Measurements from ENCODE around the gene LRRC8B. TPM values are rescaled to one million over a fixed set of nuclear protein-coding genes. Genes with fewer than 3 reads are reported as not detected.

LRRC8B gene
- total and polyA plus RNA-seq, 2 of the 8 experiments (the other 6 are each of a cell fraction or from before 2014, with no cell fraction given), result 18.4 to 29.2 TPM

DNA sequence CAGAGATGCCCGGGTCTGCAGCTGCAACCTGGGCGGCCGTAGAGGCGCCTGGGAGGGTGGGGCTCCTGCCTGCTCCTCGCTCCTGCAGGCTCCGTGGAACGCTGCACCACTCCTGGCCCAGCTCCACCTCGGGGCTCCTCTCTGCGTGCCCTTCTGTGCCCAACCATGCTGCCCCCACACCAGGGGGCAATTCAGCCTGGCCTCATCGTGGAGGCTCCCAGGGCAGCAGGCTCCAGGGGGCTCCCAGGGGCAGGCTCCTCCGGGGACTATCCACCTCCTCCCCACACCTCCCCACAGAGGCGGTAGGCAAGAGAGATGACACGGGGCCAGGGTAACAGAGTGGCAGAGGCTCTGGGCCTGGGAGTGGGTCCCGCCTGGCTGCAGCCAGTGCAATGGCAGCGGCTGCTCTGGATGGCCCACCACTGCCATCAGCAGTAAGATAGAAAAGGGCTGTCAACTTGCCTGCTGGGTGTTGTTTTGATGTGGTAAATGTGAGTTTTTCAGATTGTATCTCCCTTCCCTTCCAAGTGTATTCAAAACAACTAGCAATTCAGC lies 85.9 kb downstream of the LRRC8B start:
- H3K79me2 ChIP-seq (ENCODE audit: control insufficient read depth in 1 of 2, insufficient read depth in 2 of 2, low read length in 2 of 2), result no peaks in the 10 kb centered on the region
- ChIA-PET POLR2A (ENCODE audit: partially characterized antibody) (no interaction called here), CTCF (ENCODE audit: partially characterized antibody) (interaction anchor here (0.6 to 3.7 kb wide), 5 partner anchors 14 to 153 kb away, joined by 3 to 18 read pairs (median 4); no protein-coding TSS in a partner anchor)
- TF ChIP-seq NANOG (IDR thresholded peaks at IDR 0.05; ENCODE audit: insufficient read depth, low read depth, low read length, poor library complexity, severe bottlenecking) (no peak), RAD21 (IDR thresholded peaks at IDR 0.05 in 1 of 2, conservative IDR thresholded peaks at IDR 0.05 in 1 of 2; ENCODE audit: low read depth in 2 of 2, low read length in 2 of 2) (peak in 1 of 2 experiments; percentile 3; a peak in 2 of 4 replicates)
- H3K56ac ChIP-seq (replicated peaks; ENCODE audit: insufficient read length, low read depth, low read length), result no peak overlapping the region
- H3K23me2 ChIP-seq (ENCODE audit: low read depth, low read length), result no peaks in the 10 kb centered on the region
- no peak overlapping the region for H3K14ac ChIP-seq (ENCODE audit: insufficient read length)
- no peak overlapping the region for H2BK12ac ChIP-seq (ENCODE audit: low read depth, low read length)
- no peak overlapping the region for H4K5ac ChIP-seq (ENCODE audit: insufficient read length, low read depth, low read length)
- H2BK20ac ChIP-seq (ENCODE audit: low read length), result no peak overlapping the region
- H3K9me3 ChIP-seq (ENCODE audit: insufficient read depth in 2 of 2, low read depth in 1 of 2, low read length in 1 of 2), result no peaks in the 10 kb centered on the region
- no peak overlapping the region for H2BK5ac ChIP-seq (ENCODE audit: low read depth, low read length)
- no peaks in the 10 kb centered on the region for H4K20me1 ChIP-seq (replicated peaks in 1 of 2; ENCODE audit: control insufficient read depth in 1 of 2, insufficient read depth in 2 of 2, low read length in 2 of 2)
- no peak overlapping the region for H3K4me3 ChIP-seq (ENCODE audit: extremely low read depth in 1 of 4, insufficient read depth in 2 of 4, low read depth in 3 of 4, low read length in 4 of 4)
- no peaks in the 10 kb centered on the region; the same call in 1 of the 2 replicates for H3K79me1 ChIP-seq (ENCODE audit: low read depth, low read length)
- no peaks in the 10 kb centered on the region for H3K4me1 ChIP-seq (replicated peaks in 1 of 4; ENCODE audit: control insufficient read depth in 3 of 4, insufficient read depth in 4 of 4, low read length in 3 of 4)
- H4K91ac ChIP-seq (replicated peaks; ENCODE audit: insufficient read length, low read length), result no peak overlapping the region
- H3K18ac ChIP-seq (ENCODE audit: extremely low read depth, low read length), result no peak overlapping the region
- H3K27ac ChIP-seq (ENCODE audit: low read depth, low read length), result no peak overlapping the region
- no peak for DNase-seq (ENCODE audit: low read depth in 1 of 2, low spot score in 2 of 2)
- no peak overlapping the region for H3K4me2 ChIP-seq (ENCODE audit: insufficient read depth in 1 of 2, low read depth in 2 of 2, low read length in 2 of 2)
- no peak overlapping the region for H3K4ac ChIP-seq (replicated peaks; ENCODE audit: insufficient read length, low read depth, low read length)
- 89% methylated on average over 15 of the region's 15 CpGs; no CpG with 5 or more reads in 1 of the 2 experiments for WGBS, 2 experiments (ENCODE audit: extremely low coverage in 1 of 2, insufficient coverage in 1 of 2, insufficient read length in 1 of 2, insufficient replicate concordance in 2 of 2, low coverage in 1 of 2, low lambda C conversion rate in 2 of 2, missing lambda C conversion rate in 1 of 2)
- H3K36me3 ChIP-seq (ENCODE audit: control insufficient read depth in 2 of 4, insufficient read depth in 4 of 4, low read length in 3 of 4), result no peaks in the 10 kb centered on the region
- no peak overlapping the region for H2AK5ac ChIP-seq (ENCODE audit: low read depth, low read length)
- FAIRE-seq, result no peak
- H3K23ac ChIP-seq (ENCODE audit: insufficient read length), result no peak overlapping the region
- no peak overlapping the region for H2AFZ ChIP-seq (ENCODE audit: low read length)
- H2BK120ac ChIP-seq (replicated peaks; ENCODE audit: low read depth, low read length), result no peak overlapping the region
- H2BK15ac ChIP-seq (ENCODE audit: low read length), result no peak overlapping the region
- no peak overlapping the region for H3K9ac ChIP-seq (replicated peaks in 1 of 4; ENCODE audit: extremely low read depth in 1 of 4, low read depth in 3 of 4, low read length in 3 of 4)
- no peaks in the 10 kb centered on the region; a peak in 1 of 7 replicates for H3K27me3 ChIP-seq (replicated peaks in 1 of 4; ENCODE audit: control insufficient read depth in 3 of 4, extremely low read depth in 1 of 4, insufficient read depth in 3 of 4, low read length in 3 of 4)
- no peak overlapping the region for H4K8ac ChIP-seq (ENCODE audit: extremely low read depth, insufficient read depth, low read length)

Measured in H1 (cell line).